ENCODE results near the gene CLMN.
"Not testable (repeated sequence)": the region's sequence is repeated elsewhere in the genome, so short reads cannot be mapped to it uniquely, and the experiment has no call there.

CLMN gene

DNA sequence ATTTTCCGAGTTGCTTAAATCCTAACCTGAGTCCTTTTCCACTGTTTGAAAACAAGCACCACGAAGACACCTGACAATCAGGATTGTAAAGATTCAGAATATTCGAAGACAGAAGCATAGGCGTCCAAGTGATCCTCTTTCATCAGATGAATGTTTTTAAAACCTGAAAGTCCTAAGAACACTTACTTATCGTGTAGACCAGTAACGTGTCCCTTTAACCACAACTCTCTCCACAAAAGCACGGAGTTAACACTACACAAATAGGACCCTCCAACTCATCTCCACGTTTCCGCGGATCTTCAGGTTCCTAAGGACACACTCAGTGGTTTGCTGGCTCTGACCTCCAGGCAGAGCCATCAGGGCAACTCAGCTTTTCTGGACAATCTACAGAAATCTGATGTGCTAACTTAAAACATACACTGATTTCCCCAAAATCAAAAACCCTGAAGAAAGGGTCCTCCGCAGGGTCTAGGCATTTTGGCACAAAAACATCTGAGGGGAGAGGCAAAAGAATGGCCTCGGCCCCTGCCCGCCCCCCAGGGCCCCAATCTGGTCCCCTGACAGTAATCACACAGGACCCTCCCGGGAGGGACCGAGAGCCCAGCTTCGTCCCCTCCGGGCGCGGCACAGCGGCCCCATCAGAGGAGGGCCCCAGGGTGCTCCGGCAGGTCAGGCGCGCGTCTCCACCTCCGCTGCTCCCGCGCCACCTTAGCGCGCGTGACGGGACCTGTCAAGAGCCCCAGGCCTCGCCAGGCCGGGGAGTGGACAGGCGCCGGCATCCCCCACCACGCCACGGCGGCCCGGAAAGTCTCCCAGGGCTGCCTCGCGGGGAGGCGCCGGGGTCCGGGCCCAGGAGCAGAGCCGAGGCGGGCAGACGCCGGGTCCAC is 163.3 kb downstream of the CLMN start:
- DNase-seq = peak; percentile 18

DNA sequence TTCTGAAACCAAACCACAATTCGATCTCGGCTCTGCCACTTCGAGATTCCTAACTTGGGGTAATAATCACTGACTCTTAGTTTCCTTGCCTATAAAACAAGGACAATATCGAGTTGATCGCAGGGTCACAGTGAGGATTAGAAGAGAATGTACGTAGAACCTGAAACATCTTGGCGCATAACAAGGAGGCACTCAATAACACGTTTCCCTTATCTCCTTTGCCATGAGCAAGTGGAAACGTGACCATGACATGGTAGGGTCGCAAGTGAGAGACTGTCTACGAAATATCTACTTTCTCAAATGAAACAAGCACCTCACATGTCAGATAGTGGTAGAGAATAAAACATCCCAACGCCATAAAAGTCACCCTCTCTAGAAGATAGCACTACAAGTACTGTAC is 164.7 kb downstream of the CLMN start:
- DNase-seq = no peak

- DNase-seq = no peak
Measured at GRCh38 chr14:95153866-95154265, 165.8 kb downstream of the CLMN start.

GRCh38 chr14:95151561-95151960 is 168.1 kb downstream of the CLMN start:
- no peak for DNase-seq

DNA sequence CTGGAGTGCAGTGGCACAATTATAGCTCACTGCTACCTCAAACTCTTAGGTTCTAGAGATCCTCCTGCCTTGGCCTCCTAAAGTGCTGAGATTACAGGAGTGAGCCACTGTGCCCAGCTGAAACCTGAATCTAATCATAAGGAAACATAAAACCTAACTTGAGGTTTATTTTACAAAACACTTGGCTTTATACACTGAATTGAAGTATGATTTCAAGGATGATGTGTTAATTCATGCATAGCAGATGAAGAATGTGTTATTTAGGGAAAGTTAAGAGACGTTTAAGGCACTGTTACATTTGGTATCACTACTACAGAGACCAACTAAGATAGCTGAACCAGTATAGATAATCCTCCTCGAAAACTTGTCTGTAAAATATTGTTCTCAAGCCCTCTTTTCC is 168.8 kb downstream of the CLMN start:
- no peak for DNase-seq

DNA sequence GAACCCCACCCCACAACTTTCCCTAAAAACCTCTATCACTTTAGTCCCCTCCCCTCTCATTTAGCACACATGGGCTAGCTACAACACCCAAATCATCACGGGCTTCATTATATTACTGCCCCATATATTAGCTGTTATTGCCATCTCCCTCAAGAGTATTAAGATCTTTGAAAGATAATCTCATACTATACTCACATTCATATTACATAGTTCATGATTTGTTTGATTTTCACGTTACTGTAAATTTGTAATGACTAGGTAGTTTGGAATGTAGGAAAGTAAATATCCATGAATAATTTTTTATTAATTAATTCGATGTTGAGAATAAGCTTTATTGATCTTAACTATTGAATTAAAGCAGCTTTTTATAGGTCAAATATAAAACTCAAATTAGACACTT is 170.3 kb downstream of the CLMN start:
- DNase-seq = no peak

- DNase-seq = no peak
Measured at GRCh38 chr14:95147597-95147996, 172.1 kb downstream of the CLMN start.

GRCh38 chr14:95146079-95146771 is 173.5 kb downstream of the CLMN start:
- DNase-seq = no peak

DNA sequence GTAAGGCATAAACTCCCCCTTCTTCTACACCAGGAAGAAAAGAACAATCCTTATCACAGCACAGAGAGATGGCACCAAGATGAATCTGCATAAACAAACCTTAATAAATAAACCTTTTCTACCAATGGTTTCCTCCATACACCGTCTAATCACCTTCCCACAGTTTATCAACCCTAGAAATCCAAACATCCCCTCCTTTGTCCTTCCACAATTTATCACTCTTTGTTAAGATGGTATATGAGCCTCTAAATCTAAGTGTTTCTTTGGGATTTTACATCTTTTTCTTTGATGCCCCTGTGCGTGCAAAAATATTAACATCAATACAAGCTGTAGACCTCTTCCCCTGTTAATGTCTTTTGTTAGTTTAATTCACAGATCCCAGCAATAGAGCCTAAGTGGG is 174.9 kb downstream of the CLMN start:
- DNase-seq = no peak

- DNase-seq = no peak
Measured at GRCh38 chr14:95143808-95144620, 175.7 kb downstream of the CLMN start.

DNA sequence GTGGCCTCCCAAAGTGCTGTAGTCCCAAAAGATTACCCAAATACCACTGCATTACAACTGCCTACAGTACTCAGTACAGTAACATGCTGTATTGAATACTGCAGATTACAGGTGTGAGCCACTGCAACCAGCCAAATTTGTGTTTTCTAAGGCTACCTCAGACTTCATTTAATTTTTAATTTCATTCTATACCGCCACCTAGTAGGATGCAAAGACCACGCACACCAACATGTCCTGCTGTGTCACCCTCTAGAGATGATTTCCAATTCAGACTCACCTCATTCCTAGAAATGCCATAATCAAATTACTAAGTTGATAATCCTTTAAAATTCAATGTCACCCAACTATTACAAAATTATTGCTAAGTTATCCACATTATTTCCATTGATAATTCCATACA is 177.5 kb downstream of the CLMN start:
- no peak for DNase-seq

DNA sequence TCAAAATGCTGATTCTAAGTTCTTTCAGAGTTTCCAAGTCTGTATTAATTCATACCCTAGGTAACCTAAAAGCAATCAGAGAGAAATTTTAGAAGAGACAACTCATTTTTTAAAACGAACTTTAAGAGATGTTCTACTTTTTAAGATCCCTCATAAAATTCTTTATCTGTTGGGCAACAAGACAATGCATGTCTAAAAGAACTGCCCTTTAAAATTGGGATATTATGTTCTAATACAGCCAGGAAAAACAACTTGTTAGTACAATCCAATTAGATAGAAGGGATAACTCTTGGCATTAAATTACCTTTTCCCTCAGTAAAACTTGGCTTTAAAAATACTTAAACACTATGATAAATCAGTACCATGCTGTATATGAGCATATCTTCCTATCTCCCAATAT is 178.0 kb downstream of the CLMN start:
- DNase-seq = no peak

DNA sequence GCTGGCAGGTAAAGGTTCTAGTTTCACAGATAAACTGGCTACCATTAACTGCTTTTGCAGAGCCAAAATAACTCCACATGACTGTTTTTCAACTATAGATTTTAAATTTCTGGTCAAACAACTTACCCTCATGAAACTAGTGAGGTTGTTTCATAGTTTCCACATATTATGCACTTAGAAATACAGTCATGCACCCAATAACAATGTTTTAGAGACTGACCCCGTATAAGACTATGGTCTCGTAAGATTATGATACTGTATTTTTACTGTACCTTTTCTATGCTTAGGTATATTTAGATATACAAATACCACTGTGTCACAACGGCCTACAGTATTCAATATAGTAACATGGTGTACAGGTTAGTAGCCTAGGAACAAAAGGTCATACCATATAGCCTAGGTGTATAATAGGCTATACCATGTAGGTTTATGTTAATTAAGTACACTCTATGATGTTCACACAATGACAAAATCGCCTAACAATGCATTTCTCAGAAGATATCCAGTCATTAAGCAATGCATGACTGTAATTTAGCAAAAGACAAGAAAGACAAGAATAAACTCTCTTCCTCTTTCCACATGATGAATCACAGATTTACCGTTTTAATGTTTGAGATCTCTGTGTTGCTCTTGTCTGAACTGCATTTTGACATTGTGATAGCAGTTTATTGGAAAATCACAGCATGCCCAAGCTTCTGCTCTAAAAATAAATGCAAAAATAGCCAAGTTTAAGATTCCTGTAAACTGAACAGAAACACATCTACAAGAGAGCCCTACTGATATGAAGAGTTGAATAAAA is 179.4 kb downstream of the CLMN start:
- no peak for DNase-seq

GRCh38 chr14:95138876-95139275 is 180.8 kb downstream of the CLMN start:
- DNase-seq = no peak

GRCh38 chr14:95138455-95138854 is 181.3 kb downstream of the CLMN start:
- DNase-seq = not testable (repeated sequence)

GRCh38 chr14:95137804-95138167 is 181.9 kb downstream of the CLMN start:
- DNase-seq = no peak

- no peak for DNase-seq
Measured at GRCh38 chr14:95137164-95137803, 182.4 kb downstream of the CLMN start.

- DNase-seq = no peak
Measured at GRCh38 chr14:95136631-95137030, 183.1 kb downstream of the CLMN start.

- no peak for DNase-seq
Measured at GRCh38 chr14:95134304-95134933, 185.3 kb downstream of the CLMN start.

DNA sequence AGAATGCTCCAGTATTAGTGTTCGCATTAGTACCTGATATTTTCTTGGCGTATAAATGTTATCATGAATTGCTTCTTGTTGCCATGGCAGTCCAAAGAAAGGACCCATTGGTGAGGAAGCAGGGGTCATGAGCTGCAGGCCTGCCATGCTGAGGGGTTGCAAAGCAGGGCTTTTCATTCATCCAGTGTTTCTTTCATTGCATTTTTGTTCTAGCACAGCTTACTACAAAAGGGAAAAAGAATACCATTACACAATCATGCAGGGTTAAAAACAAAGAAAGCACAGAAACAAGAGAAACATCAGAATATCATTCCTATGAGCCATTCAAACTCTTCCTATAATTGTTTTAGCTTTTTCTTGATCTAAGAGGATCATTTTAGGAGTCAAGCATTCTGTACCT is 186.4 kb downstream of the CLMN start:
- no peak for DNase-seq

DNA sequence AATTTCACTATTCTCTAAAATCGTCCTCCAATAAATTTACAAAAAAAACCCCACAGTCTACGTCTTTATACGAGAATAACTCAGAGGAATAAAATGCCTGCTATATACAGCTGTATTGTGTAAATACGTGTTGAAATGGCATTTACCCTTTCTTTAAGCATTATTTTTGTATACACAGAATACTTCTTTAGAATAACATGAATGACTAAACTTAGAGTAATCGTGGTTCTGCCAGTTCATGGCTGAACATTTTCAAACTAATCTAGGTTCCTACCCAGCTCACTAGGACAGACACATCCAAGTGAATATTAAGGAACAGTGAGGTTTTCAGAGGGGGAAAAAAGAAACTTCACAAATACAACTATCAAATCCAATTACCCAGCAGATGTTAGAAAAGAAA is 186.9 kb downstream of the CLMN start:
- no peak for DNase-seq

Measured in activated effector memory CD4-positive, alpha-beta T cell treated with Interleukin-2 at 50 U/mL for 16 hours (primary cell).